Measurements from ENCODE around the gene L3MBTL1. TPM values are rescaled to one million over a fixed set of nuclear protein-coding genes. Genes with fewer than 3 reads are reported as not detected.

L3MBTL1 gene
- total and polyA plus RNA-seq, 2 of the 4 experiments (the other 2 are of a cell fraction), result 2.2 to 4.5 TPM

DNA sequence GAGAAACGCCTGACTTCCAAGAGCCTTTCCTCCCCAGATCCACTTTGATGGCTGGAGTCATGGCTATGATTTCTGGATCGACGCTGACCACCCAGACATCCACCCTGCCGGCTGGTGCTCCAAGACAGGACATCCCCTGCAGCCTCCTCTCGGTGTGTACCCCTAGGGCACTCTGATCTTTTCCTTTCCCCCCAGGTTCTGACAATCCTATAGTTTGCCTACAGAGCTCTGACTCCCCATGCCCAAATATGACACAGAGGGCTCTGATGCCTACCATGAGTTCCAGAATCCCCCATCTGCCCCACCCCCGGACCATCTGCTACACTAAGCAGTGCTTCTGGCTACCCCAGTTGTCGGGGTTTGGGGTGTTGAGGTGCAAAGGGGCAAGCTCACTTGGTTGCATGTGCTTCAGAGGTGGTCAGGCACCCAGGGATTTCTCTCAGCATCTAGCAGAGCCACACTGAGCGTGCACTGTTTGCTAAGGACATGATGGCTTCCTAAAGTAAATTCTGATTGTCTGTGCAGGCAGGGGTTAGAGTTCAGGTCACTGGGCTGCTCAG lies 27.4 kb downstream of the L3MBTL1 start:
- 69% methylated on average over 6 of the region's 8 CpGs; no CpG with 5 or more reads in 1 of the 2 experiments for WGBS, 2 experiments (ENCODE audit: extremely low coverage in 2 of 2, insufficient read length in 1 of 2)
- no peak overlapping the region for H3K23ac ChIP-seq (ENCODE audit: low read depth, low read length)
- peaks cover 3% of the 10 kb centered on the region for H3K36me3 ChIP-seq (ENCODE audit: control insufficient read depth, insufficient read depth, low read length)
- H2AK9ac ChIP-seq (replicated peaks; ENCODE audit: low read depth, low read length, poor library complexity), result no peak overlapping the region
- H2BK5ac ChIP-seq (ENCODE audit: low read depth, low read length, poor library complexity, severe bottlenecking), result no peak overlapping the region
- H4K5ac ChIP-seq (ENCODE audit: low read depth, low read length), result no peak overlapping the region
- H2BK15ac ChIP-seq (ENCODE audit: low read depth, low read length), result no peak overlapping the region
- H3K27me3 ChIP-seq (ENCODE audit: control insufficient read depth, insufficient read depth, low read length), result no peaks in the 10 kb centered on the region; the same call in 1 of the 2 replicates
- no peak overlapping the region for H3K4me3 ChIP-seq (ENCODE audit: insufficient read depth, low read depth, low read length)
- H3K9ac ChIP-seq (ENCODE audit: low read depth, low read length), result no peak overlapping the region
- H3K79me1 ChIP-seq (ENCODE audit: low read depth in 1 of 2, low read length in 2 of 2), result no peaks in the 10 kb centered on the region
- H4K91ac ChIP-seq (ENCODE audit: insufficient read depth, low read depth, low read length), result no peak overlapping the region
- dilution Hi-C loops (cut with HindIII; ENCODE audit: low sequenced_read_pairs, unreplicated experiment) (no loop called here), in situ Hi-C loops (cut with MboI; ENCODE audit: low sequenced_read_pairs) (loop anchor here (5.0 to 10.0 kb wide), 2 partner anchors 160 to 547 kb away; no protein-coding TSS in a partner anchor), intact Hi-C loops (cut with micrococcal nuclease) (loop anchor here (5.0 kb wide), 1 partner anchor 212 kb away; no protein-coding TSS in a partner anchor)
- H3K27ac ChIP-seq (ENCODE audit: insufficient read depth, low read length), result no peak overlapping the region
- H3K18ac ChIP-seq (ENCODE audit: low read depth, low read length), result no peak overlapping the region
- H3K4ac ChIP-seq (ENCODE audit: low read depth, low read length), result no peak overlapping the region
- no peaks in the 10 kb centered on the region for H3K9me3 ChIP-seq (ENCODE audit: control insufficient read depth, insufficient read depth, low read length)
- no peaks in the 10 kb centered on the region for H3K9me1 ChIP-seq (ENCODE audit: insufficient read depth, low read length)
- no peak overlapping the region for H2BK120ac ChIP-seq (ENCODE audit: low read depth, low read length)
- no peak overlapping the region for H2BK20ac ChIP-seq (ENCODE audit: low read depth, low read length)
- H3K4me1 ChIP-seq (ENCODE audit: control insufficient read depth, insufficient read depth, low read length), result peaks cover 3% of the 10 kb centered on the region; the same call in 1 of the 2 replicates
- no peak overlapping the region for H3K14ac ChIP-seq (replicated peaks; ENCODE audit: low read depth, low read length)
- DNase-seq (no peak), ATAC-seq (ENCODE audit: low read depth) (no peak)
- H2AK5ac ChIP-seq (ENCODE audit: low read depth, low read length), result no peak overlapping the region
- ChIA-PET POLR2A (ENCODE audit: unreplicated experiment) (no interaction called here), CTCF (no interaction called here)
- no peaks in the 10 kb centered on the region for H4K20me1 ChIP-seq (ENCODE audit: insufficient read depth, low read length)
- BruUV-seq (replicated peaks), result no TSS peak
- no peak overlapping the region for H3K4me2 ChIP-seq (ENCODE audit: low read depth, low read length)
- TF ChIP-seq SMC3 (IDR thresholded peaks at IDR 0.05; ENCODE audit: low read depth, low read length) (no peak), CEBPB (IDR thresholded peaks at IDR 0.05; ENCODE audit: low read depth, low read length) (no peak), BHLHE40 (IDR thresholded peaks at IDR 0.05; ENCODE audit: low read depth, low read length) (no peak), CHD1 (IDR thresholded peaks at IDR 0.05; ENCODE audit: low read depth, low read length) (no peak), RAD21 (IDR thresholded peaks at IDR 0.05; ENCODE audit: low read length) (no peak), NFE2L2 (IDR thresholded peaks at IDR 0.05; ENCODE audit: low read depth, low read length) (no peak), RFX5 (IDR thresholded peaks at IDR 0.05; ENCODE audit: low read depth, low read length) (no peak), POLR2A (IDR thresholded peaks at IDR 0.05; ENCODE audit: low read depth, low read length) (no peak), MAFK (IDR thresholded peaks at IDR 0.05; ENCODE audit: low read depth, low read length) (no peak), MXI1 (IDR thresholded peaks at IDR 0.05; ENCODE audit: borderline replicate concordance, low read depth, low read length) (no peak), RCOR1 (IDR thresholded peaks at IDR 0.05; ENCODE audit: insufficient replicate concordance, low read length) (no peak)
- TF ChIP-seq, protein P1, sequence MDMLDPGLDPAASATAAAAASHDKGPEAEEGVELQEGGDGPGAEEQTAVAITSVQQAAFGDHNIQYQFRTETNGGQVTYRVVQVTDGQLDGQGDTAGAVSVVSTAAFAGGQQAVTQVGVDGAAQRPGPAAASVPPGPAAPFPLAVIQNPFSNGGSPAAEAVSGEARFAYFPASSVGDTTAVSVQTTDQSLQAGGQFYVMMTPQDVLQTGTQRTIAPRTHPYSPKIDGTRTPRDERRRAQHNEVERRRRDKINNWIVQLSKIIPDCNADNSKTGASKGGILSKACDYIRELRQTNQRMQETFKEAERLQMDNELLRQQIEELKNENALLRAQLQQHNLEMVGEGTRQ (IDR thresholded peaks at IDR 0.05; ENCODE audit: low read depth, low read length), result no peak
- TF ChIP-seq, protein P2, sequence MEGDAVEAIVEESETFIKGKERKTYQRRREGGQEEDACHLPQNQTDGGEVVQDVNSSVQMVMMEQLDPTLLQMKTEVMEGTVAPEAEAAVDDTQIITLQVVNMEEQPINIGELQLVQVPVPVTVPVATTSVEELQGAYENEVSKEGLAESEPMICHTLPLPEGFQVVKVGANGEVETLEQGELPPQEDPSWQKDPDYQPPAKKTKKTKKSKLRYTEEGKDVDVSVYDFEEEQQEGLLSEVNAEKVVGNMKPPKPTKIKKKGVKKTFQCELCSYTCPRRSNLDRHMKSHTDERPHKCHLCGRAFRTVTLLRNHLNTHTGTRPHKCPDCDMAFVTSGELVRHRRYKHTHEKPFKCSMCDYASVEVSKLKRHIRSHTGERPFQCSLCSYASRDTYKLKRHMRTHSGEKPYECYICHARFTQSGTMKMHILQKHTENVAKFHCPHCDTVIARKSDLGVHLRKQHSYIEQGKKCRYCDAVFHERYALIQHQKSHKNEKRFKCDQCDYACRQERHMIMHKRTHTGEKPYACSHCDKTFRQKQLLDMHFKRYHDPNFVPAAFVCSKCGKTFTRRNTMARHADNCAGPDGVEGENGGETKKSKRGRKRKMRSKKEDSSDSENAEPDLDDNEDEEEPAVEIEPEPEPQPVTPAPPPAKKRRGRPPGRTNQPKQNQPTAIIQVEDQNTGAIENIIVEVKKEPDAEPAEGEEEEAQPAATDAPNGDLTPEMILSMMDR (conservative IDR thresholded peaks at IDR 0.05; ENCODE audit: low read depth, low read length), result no peak
- TF ChIP-seq, protein P3, sequence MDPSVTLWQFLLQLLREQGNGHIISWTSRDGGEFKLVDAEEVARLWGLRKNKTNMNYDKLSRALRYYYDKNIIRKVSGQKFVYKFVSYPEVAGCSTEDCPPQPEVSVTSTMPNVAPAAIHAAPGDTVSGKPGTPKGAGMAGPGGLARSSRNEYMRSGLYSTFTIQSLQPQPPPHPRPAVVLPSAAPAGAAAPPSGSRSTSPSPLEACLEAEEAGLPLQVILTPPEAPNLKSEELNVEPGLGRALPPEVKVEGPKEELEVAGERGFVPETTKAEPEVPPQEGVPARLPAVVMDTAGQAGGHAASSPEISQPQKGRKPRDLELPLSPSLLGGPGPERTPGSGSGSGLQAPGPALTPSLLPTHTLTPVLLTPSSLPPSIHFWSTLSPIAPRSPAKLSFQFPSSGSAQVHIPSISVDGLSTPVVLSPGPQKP (IDR thresholded peaks at IDR 0.05; ENCODE audit: borderline replicate concordance, low read depth, low read length), result no peak
- no peak overlapping the region for H3K56ac ChIP-seq (ENCODE audit: extremely low read depth, insufficient read depth, low read length)
- no peak overlapping the region for H4K8ac ChIP-seq (ENCODE audit: low read depth in 2 of 2, low read length in 2 of 2)
- no peak overlapping the region for H2AFZ ChIP-seq (replicated peaks; ENCODE audit: low read length, poor library complexity)

All from IMR-90 (cell line).